Neural cell (in vitro differentiated cells): ENCODE results near the gene PAN3.

Source experiments
- CTCF ChIP-seq: fragments of 450-650 bp; IDR thresholded peaks from 2 replicates; pipeline ENCODE4 v1.5.1; 2014; ENCODE audit warnings: antibody characterized with exemption, mild to moderate bottlenecking, moderate library complexity; ENCODE audit not compliant: poor library complexity, severe bottlenecking
- EZH2 ChIP-seq: fragments of 200-600, 300-800 bp; shearing (Covaris generic), sonication (generic); IDR thresholded peaks from 2 replicates; pipeline ENCODE4 v1.6.1; 2014; ENCODE audit warnings: antibody characterized with exemption, low read length, borderline replicate concordance, mild to moderate bottlenecking; ENCODE audit not compliant: insufficient read depth, poor library complexity, severe bottlenecking
- MXI1 ChIP-seq: fragments of 450-650 bp; conservative IDR thresholded peaks from 2 replicates; pipeline ENCODE4 v1.6.1; 2014; ENCODE audit warnings: antibody characterized with exemption, mild to moderate bottlenecking; ENCODE audit not compliant: poor library complexity, severe bottlenecking
- RAD21 ChIP-seq: fragments of 450-650 bp; conservative IDR thresholded peaks from 2 replicates; pipeline ENCODE4 v1.6.1; 2014; ENCODE audit warnings: antibody characterized with exemption, mild to moderate bottlenecking, moderate library complexity

- TF ChIP-seq MXI1 (no peak), CTCF (no peak), RAD21 (no peak), EZH2 (no peak)
Observed at GRCh38 chr13:28252547-28252946, 114.2 kb downstream of the PAN3 start.
